ENCODE measurements around the gene PAFAH2. TPM values are rescaled to one million over a fixed set of nuclear protein-coding genes. Genes with fewer than 3 reads are reported as not detected.
A peak's percentile ranks its signal among the peaks of the same experiment; 100 is the strongest.

The PAFAH2 gene
- total RNA-seq, 2 experiments from 2014 or later = 8.6 to 8.8 TPM

GRCh38 chr1:25924454-25924853 lies 73.4 kb downstream of the PAFAH2 start:
- H3K4me1 Mint-ChIP-seq = peaks cover 30% of the 10 kb centered on the region
- H3K27ac Mint-ChIP-seq = no peak overlapping the region

GRCh38 chr1:25922971-25923552 lies 74.8 kb downstream of the PAFAH2 start:
- Mint-ChIP-seq H3K4me1 (peaks cover 36% of the 10 kb centered on the region), H3K4me3 (peak overlapping the region; percentile 48), H3K27me3 (peaks cover 10% of the 10 kb centered on the region), H3K27ac (no peak overlapping the region), H3K36me3 (no peaks in the 10 kb centered on the region), H3K9me3 (no peaks in the 10 kb centered on the region)
- DNase-seq = no peak

More at GRCh38 chr1:25924454-25924853, 73.4 kb downstream of the PAFAH2 start:
- no peak for DNase-seq
- H3K36me3 Mint-ChIP-seq = no peaks in the 10 kb centered on the region
- H3K27me3 Mint-ChIP-seq = peaks cover 10% of the 10 kb centered on the region
- H3K4me3 Mint-ChIP-seq = no peak overlapping the region
- H3K9me3 Mint-ChIP-seq = no peaks in the 10 kb centered on the region

- Mint-ChIP-seq H3K4me1 (peaks cover 41% of the 10 kb centered on the region), H3K27ac (peak overlapping the region; percentile 65), H3K4me3 (peak overlapping the region; percentile 73), H3K36me3 (no peaks in the 10 kb centered on the region), H3K27me3 (peaks cover 10% of the 10 kb centered on the region), H3K9me3 (no peaks in the 10 kb centered on the region)
- DNase-seq = peak; percentile 63
These were observed 75.5 kb downstream of the PAFAH2 start for GRCh38 chr1:25922056-25922970.

GRCh38 chr1:25918615-25919014 lies 79.2 kb downstream of the PAFAH2 start:
- H3K27me3 Mint-ChIP-seq = peaks cover 3% of the 10 kb centered on the region
- no peak overlapping the region for H3K4me3 Mint-ChIP-seq
- DNase-seq = no peak
- no peaks in the 10 kb centered on the region for H3K9me3 Mint-ChIP-seq
- H3K27ac Mint-ChIP-seq = no peak overlapping the region
- H3K36me3 Mint-ChIP-seq = no peaks in the 10 kb centered on the region
- H3K4me1 Mint-ChIP-seq = peaks cover 30% of the 10 kb centered on the region

GRCh38 chr1:25917996-25918395 lies 79.9 kb downstream of the PAFAH2 start:
- no peaks in the 10 kb centered on the region for H3K27me3 Mint-ChIP-seq
- H3K4me3 Mint-ChIP-seq = no peak overlapping the region
- no peaks in the 10 kb centered on the region for H3K9me3 Mint-ChIP-seq
- H3K4me1 Mint-ChIP-seq = peaks cover 24% of the 10 kb centered on the region
- no peak for DNase-seq
- no peaks in the 10 kb centered on the region for H3K36me3 Mint-ChIP-seq
- H3K27ac Mint-ChIP-seq = peak overlapping the region; percentile 49

GRCh38 chr1:25916460-25916859 lies 81.4 kb downstream of the PAFAH2 start:
- H3K4me3 Mint-ChIP-seq = no peak overlapping the region
- no peaks in the 10 kb centered on the region for H3K27me3 Mint-ChIP-seq
- H3K4me1 Mint-ChIP-seq = peaks cover 17% of the 10 kb centered on the region
- H3K36me3 Mint-ChIP-seq = no peaks in the 10 kb centered on the region
- no peak overlapping the region for H3K27ac Mint-ChIP-seq
- H3K9me3 Mint-ChIP-seq = no peaks in the 10 kb centered on the region
- DNase-seq = no peak

- Mint-ChIP-seq H3K4me1 (peaks cover 12% of the 10 kb centered on the region), H3K27ac (no peak overlapping the region)
These were observed 83.5 kb downstream of the PAFAH2 start for GRCh38 chr1:25914074-25914995.

GRCh38 chr1:25913206-25913605 lies 84.7 kb downstream of the PAFAH2 start:
- no peak overlapping the region for H3K4me3 Mint-ChIP-seq
- H3K27me3 Mint-ChIP-seq = no peaks in the 10 kb centered on the region

More at GRCh38 chr1:25914074-25914995, 83.5 kb downstream of the PAFAH2 start:
- no peak overlapping the region for H3K4me3 Mint-ChIP-seq
- no peak for DNase-seq
- no peaks in the 10 kb centered on the region for H3K27me3 Mint-ChIP-seq
- H3K36me3 Mint-ChIP-seq = no peaks in the 10 kb centered on the region
- no peaks in the 10 kb centered on the region for H3K9me3 Mint-ChIP-seq

GRCh38 chr1:25912076-25912831 lies 85.6 kb downstream of the PAFAH2 start:
- Mint-ChIP-seq H3K9me3 (no peaks in the 10 kb centered on the region), H3K4me3 (no peak overlapping the region), H3K27ac (no peak overlapping the region), H3K27me3 (no peaks in the 10 kb centered on the region), H3K36me3 (no peaks in the 10 kb centered on the region), H3K4me1 (peaks cover 1% of the 10 kb centered on the region)
- no peak for DNase-seq

More at GRCh38 chr1:25913206-25913605, 84.7 kb downstream of the PAFAH2 start:
- Mint-ChIP-seq H3K36me3 (no peaks in the 10 kb centered on the region), H3K9me3 (no peaks in the 10 kb centered on the region), H3K27ac (no peak overlapping the region), H3K4me1 (peaks cover 7% of the 10 kb centered on the region)
- DNase-seq = no peak

GRCh38 chr1:25911162-25911561 lies 86.7 kb downstream of the PAFAH2 start:
- Mint-ChIP-seq H3K9me3 (no peaks in the 10 kb centered on the region), H3K27me3 (no peaks in the 10 kb centered on the region), H3K4me3 (no peak overlapping the region), H3K36me3 (no peaks in the 10 kb centered on the region), H3K4me1 (peaks cover 5% of the 10 kb centered on the region), H3K27ac (no peak overlapping the region)
- no peak for DNase-seq

Other genes starting within 250 kb of the PAFAH2 start
- 10 to 100 TPM; 15.0 to 15.6 TPM for gene SELENON, start 197.9 kb downstream of the PAFAH2 start, total RNA-seq
- 10 to 100 TPM; 23.3 to 23.4 TPM for gene MTFR1L, start 178.1 kb downstream of the PAFAH2 start, total RNA-seq
- 10 to 100 TPM; 12.1 to 15.1 TPM for gene AUNIP, start 138.6 kb downstream of the PAFAH2 start, total RNA-seq
- gene PAQR7, start 122.4 kb downstream of the PAFAH2 start, total RNA-seq = 1 to 10 TPM; 8.6 to 9.2 TPM
- 100 to 1,000 TPM; 501 to 504 TPM for gene STMN1, start 91.6 kb downstream of the PAFAH2 start, total RNA-seq
- gene EXTL1, start 23.7 kb upstream of the PAFAH2 start, total RNA-seq = not detected
- gene SLC30A2, start 48.1 kb upstream of the PAFAH2 start, total RNA-seq = not detected
- not detected for gene TRIM63, start 69.6 kb upstream of the PAFAH2 start, total RNA-seq
- gene PDIK1L, start 113.8 kb upstream of the PAFAH2 start, total RNA-seq = 10 to 100 TPM; 16.3 to 17.3 TPM
- gene FAM110D, start 161.0 kb upstream of the PAFAH2 start, total RNA-seq = not detected
- gene C1orf232, start 170.9 kb upstream of the PAFAH2 start, total RNA-seq = not detected
- 10 to 100 TPM; 90.8 to 93.3 TPM for gene ZNF593, start 171.8 kb upstream of the PAFAH2 start, total RNA-seq
- gene ZNF593OS, start 173.8 kb upstream of the PAFAH2 start, total RNA-seq = not detected
- gene CNKSR1, start 179.4 kb upstream of the PAFAH2 start, total RNA-seq = 1 to 10 TPM; 2.2 to 2.4 TPM
- gene CATSPER4, start 192.5 kb upstream of the PAFAH2 start, total RNA-seq = not detected
- 10 to 100 TPM; 28.1 to 29.6 TPM for gene CEP85, start 236.1 kb upstream of the PAFAH2 start, total RNA-seq